Activated naive CD8-positive, alpha-beta T cell treated with anti-CD3 and anti-CD28 coated beads, Interleukin-2, amount 10 ng/mL, durations not matched to agents 7 days and 5 days (primary cell): ENCODE results near the gene ARL5A. TPM values are rescaled to one million over a fixed set of nuclear protein-coding genes. Genes with fewer than 3 reads are reported as not detected.

Experiments
- ATAC-seq: fragments of 150-1000 bp; cut with Tn5 transposase; one replicate; pipeline ENCODE4 v1.10.0; 2021; ENCODE audit warnings: low read depth, moderate library complexity
- POLR2A ChIA-PET: fragments of 350-600 bp; sonication (Branson Sonifier 250); formaldehyde crosslinking; loops from one replicate; lab custom pipeline; 2021; ENCODE audit warnings: antibody characterized with exemption; lab: Charles Lee
- DNase-seq: peaks from one replicate; pipeline ENCODE4 v3.0.0; 2021
- H3K27ac Mint-ChIP-seq: one replicate; pipeline ENCODE4 v1.8.0; 2022; ENCODE audit warnings: mild to moderate bottlenecking, mixed read lengths
- H3K27me3 Mint-ChIP-seq: one replicate; pipeline ENCODE4 v1.8.0; 2022; ENCODE audit warnings: mild to moderate bottlenecking, moderate library complexity, mixed read lengths
- H3K36me3 Mint-ChIP-seq: one replicate; pipeline ENCODE4 v1.8.0; 2021; ENCODE audit warnings: mild to moderate bottlenecking, mixed read lengths
- H3K4me1 Mint-ChIP-seq: one replicate; pipeline ENCODE4 v1.8.0; 2021; ENCODE audit warnings: mixed read lengths
- H3K4me3 Mint-ChIP-seq: one replicate; pipeline ENCODE4 v1.8.0; 2022; ENCODE audit warnings: mild to moderate bottlenecking, moderate library complexity, mixed read lengths
- H3K9me3 Mint-ChIP-seq: one replicate; pipeline ENCODE4 v1.8.0; 2021; ENCODE audit warnings: mixed read lengths
- total RNA-seq, 2 experiments: library from RNA; stranded (reverse); gene quantifications; one replicate each; pipeline ENCODE4 v1.2.3, GENCODE V29; 2021

Gene ARL5A
- total RNA-seq, 2 experiments from 2014 or later = 41.6 to 44.8 TPM

- DNase-seq (no peak), ATAC-seq (peak; percentile 32)
- H3K4me1 Mint-ChIP-seq = peaks cover 27% of the 10 kb centered on the region
- H3K36me3 Mint-ChIP-seq = peaks cover 2% of the 10 kb centered on the region
- peak overlapping the region; percentile 94 for H3K4me3 Mint-ChIP-seq
- POLR2A ChIA-PET = interaction anchor here (0.6 to 1.7 kb wide), 6 partner anchors 8 to 567 kb away, joined by 4 to 6 read pairs (median 5); partner anchors contain the start of gene RBM43
- H3K27ac Mint-ChIP-seq = peak overlapping the region; percentile 86
- H3K27me3 Mint-ChIP-seq = no peaks in the 10 kb centered on the region
- no peaks in the 10 kb centered on the region for H3K9me3 Mint-ChIP-seq
Observed at GRCh38 chr2:151827564-151828142, 568 bp downstream of the ARL5A start.

GRCh38 chr2:151826737-151827157, 1.5 kb downstream of the ARL5A start:
- no peaks in the 10 kb centered on the region for H3K27me3 Mint-ChIP-seq
- peaks cover 7% of the 10 kb centered on the region for H3K36me3 Mint-ChIP-seq
- DNase-seq (no peak), ATAC-seq (no peak)
- H3K9me3 Mint-ChIP-seq = no peaks in the 10 kb centered on the region
- no peak overlapping the region for H3K27ac Mint-ChIP-seq
- H3K4me1 Mint-ChIP-seq = peaks cover 29% of the 10 kb centered on the region
- POLR2A ChIA-PET = interaction anchor here (1.7 kb wide), 1 partner anchor 566 kb away, joined by 5 read pairs; the partner anchor contains the start of gene RBM43
- H3K4me3 Mint-ChIP-seq = peak overlapping the region; percentile 94

- DNase-seq = no peak
- H3K27ac Mint-ChIP-seq = no peak overlapping the region
- no peak overlapping the region for H3K4me3 Mint-ChIP-seq
- no peaks in the 10 kb centered on the region for H3K9me3 Mint-ChIP-seq
- peaks cover 12% of the 10 kb centered on the region for H3K36me3 Mint-ChIP-seq
- ATAC-seq = no peak
- H3K27me3 Mint-ChIP-seq = no peaks in the 10 kb centered on the region
- POLR2A ChIA-PET = no interaction called here
- peaks cover 35% of the 10 kb centered on the region for H3K4me1 Mint-ChIP-seq
Observed at GRCh38 chr2:151824886-151825285, 3.3 kb downstream of the ARL5A start.

- no peak for DNase-seq
- H3K9me3 Mint-ChIP-seq = no peaks in the 10 kb centered on the region
- POLR2A ChIA-PET = no interaction called here
- peaks cover 33% of the 10 kb centered on the region for H3K4me1 Mint-ChIP-seq
- peaks cover 15% of the 10 kb centered on the region for H3K36me3 Mint-ChIP-seq
- no peak overlapping the region for H3K4me3 Mint-ChIP-seq
- H3K27ac Mint-ChIP-seq = no peak overlapping the region
- H3K27me3 Mint-ChIP-seq = no peaks in the 10 kb centered on the region
- ATAC-seq = no peak
Observed at GRCh38 chr2:151823651-151824050, 4.6 kb downstream of the ARL5A start.

GRCh38 chr2:151819920-151820319, 8.3 kb downstream of the ARL5A start:
- peaks cover 20% of the 10 kb centered on the region for H3K4me1 Mint-ChIP-seq
- ATAC-seq = no peak

GRCh38 chr2:151817929-151818328, 10.3 kb downstream of the ARL5A start:
- Mint-ChIP-seq H3K36me3 (peaks cover 41% of the 10 kb centered on the region), H3K27ac (no peak overlapping the region), H3K4me3 (no peak overlapping the region), H3K27me3 (no peaks in the 10 kb centered on the region), H3K4me1 (peaks cover 16% of the 10 kb centered on the region), H3K9me3 (peaks cover under 1% of the 10 kb centered on the region)
- DNase-seq (no peak), ATAC-seq (no peak)
- POLR2A ChIA-PET = no interaction called here

More at GRCh38 chr2:151819920-151820319, 8.3 kb downstream of the ARL5A start:
- H3K9me3 Mint-ChIP-seq = no peaks in the 10 kb centered on the region
- no peaks in the 10 kb centered on the region for H3K27me3 Mint-ChIP-seq
- H3K4me3 Mint-ChIP-seq = no peak overlapping the region
- peaks cover 32% of the 10 kb centered on the region for H3K36me3 Mint-ChIP-seq
- H3K27ac Mint-ChIP-seq = no peak overlapping the region
- no peak for DNase-seq
- POLR2A ChIA-PET = interaction anchor here (1.2 kb wide), 1 partner anchor 8 kb away, joined by 6 read pairs; the partner anchor contains the start of gene ARL5A

- no peaks in the 10 kb centered on the region for H3K27me3 Mint-ChIP-seq
- H3K36me3 Mint-ChIP-seq = peaks cover 42% of the 10 kb centered on the region
- H3K4me1 Mint-ChIP-seq = peaks cover 14% of the 10 kb centered on the region
- no peak overlapping the region for H3K27ac Mint-ChIP-seq
- POLR2A ChIA-PET = interaction anchor here (1.7 kb wide), 1 partner anchor 11 kb away, joined by 5 read pairs; the partner anchor contains the start of gene ARL5A
- H3K9me3 Mint-ChIP-seq = peaks cover 1% of the 10 kb centered on the region
- no peak for DNase-seq
- H3K4me3 Mint-ChIP-seq = no peak overlapping the region
- no peak for ATAC-seq
Observed at GRCh38 chr2:151816843-151817242, 11.4 kb downstream of the ARL5A start.

GRCh38 chr2:151815821-151816489, 12.3 kb downstream of the ARL5A start:
- no peak overlapping the region for H3K4me3 Mint-ChIP-seq
- no peak for DNase-seq
- no peak for ATAC-seq
- H3K27me3 Mint-ChIP-seq = no peaks in the 10 kb centered on the region
- no peak overlapping the region for H3K27ac Mint-ChIP-seq
- POLR2A ChIA-PET = interaction anchor here (1.7 kb wide), 1 partner anchor 12 kb away, joined by 5 read pairs; the partner anchor contains the start of gene ARL5A
- H3K9me3 Mint-ChIP-seq = peaks cover 1% of the 10 kb centered on the region
- H3K36me3 Mint-ChIP-seq = peaks cover 45% of the 10 kb centered on the region
- H3K4me1 Mint-ChIP-seq = peaks cover 12% of the 10 kb centered on the region

- POLR2A ChIA-PET = no interaction called here
- H3K27ac Mint-ChIP-seq = no peak overlapping the region
- no peaks in the 10 kb centered on the region for H3K27me3 Mint-ChIP-seq
- peaks cover 6% of the 10 kb centered on the region for H3K4me1 Mint-ChIP-seq
- ATAC-seq = no peak
- H3K9me3 Mint-ChIP-seq = peaks cover 1% of the 10 kb centered on the region
- no peak overlapping the region for H3K4me3 Mint-ChIP-seq
- H3K36me3 Mint-ChIP-seq = peaks cover 34% of the 10 kb centered on the region
- DNase-seq = no peak
Observed at GRCh38 chr2:151810489-151810888, 17.7 kb downstream of the ARL5A start.

- Mint-ChIP-seq H3K36me3 (peaks cover 29% of the 10 kb centered on the region), H3K9me3 (peaks cover 1% of the 10 kb centered on the region), H3K4me3 (no peak overlapping the region), H3K4me1 (peaks cover 4% of the 10 kb centered on the region), H3K27ac (no peak overlapping the region), H3K27me3 (no peaks in the 10 kb centered on the region)
- POLR2A ChIA-PET = no interaction called here
- ATAC-seq (no peak), DNase-seq (no peak)
Observed at GRCh38 chr2:151809073-151809383, 19.2 kb downstream of the ARL5A start.

- POLR2A ChIA-PET = no interaction called here
- DNase-seq = no peak
- H3K4me1 Mint-ChIP-seq = peaks cover 4% of the 10 kb centered on the region
- no peak for ATAC-seq
- no peak overlapping the region for H3K27ac Mint-ChIP-seq
- peaks cover 30% of the 10 kb centered on the region for H3K36me3 Mint-ChIP-seq
- peaks cover 1% of the 10 kb centered on the region for H3K9me3 Mint-ChIP-seq
- H3K27me3 Mint-ChIP-seq = no peaks in the 10 kb centered on the region
- H3K4me3 Mint-ChIP-seq = no peak overlapping the region
Observed at GRCh38 chr2:151808258-151809072, 19.8 kb downstream of the ARL5A start.

- H3K36me3 Mint-ChIP-seq = peaks cover 18% of the 10 kb centered on the region
- ATAC-seq (peak; percentile 58), DNase-seq (no peak)
- H3K27ac Mint-ChIP-seq = no peak overlapping the region
- no peaks in the 10 kb centered on the region for H3K27me3 Mint-ChIP-seq
- H3K9me3 Mint-ChIP-seq = no peaks in the 10 kb centered on the region
- H3K4me1 Mint-ChIP-seq = peaks cover 3% of the 10 kb centered on the region
- no peak overlapping the region for H3K4me3 Mint-ChIP-seq
- POLR2A ChIA-PET = no interaction called here
Observed at GRCh38 chr2:151805961-151806360, 22.3 kb downstream of the ARL5A start.

- POLR2A ChIA-PET = no interaction called here
Observed at GRCh38 chr2:151805343-151805742, 22.9 kb downstream of the ARL5A start.

More at GRCh38 chr2:151805343-151805742, 22.9 kb downstream of the ARL5A start:
- H3K36me3 Mint-ChIP-seq = peaks cover 13% of the 10 kb centered on the region
- H3K9me3 Mint-ChIP-seq = no peaks in the 10 kb centered on the region
- peaks cover 3% of the 10 kb centered on the region for H3K4me1 Mint-ChIP-seq
- DNase-seq (no peak), ATAC-seq (no peak)
- no peaks in the 10 kb centered on the region for H3K27me3 Mint-ChIP-seq
- H3K4me3 Mint-ChIP-seq = no peak overlapping the region
- no peak overlapping the region for H3K27ac Mint-ChIP-seq
